Measurements from ENCODE around the gene ERCC3. TPM values are rescaled to one million over a fixed set of nuclear protein-coding genes. Genes with fewer than 3 reads are reported as not detected.

The ERCC3 gene
- total and polyA plus RNA-seq, 2 donors (not counting 1 experiment from before 2014, with no cell fraction given) = 37.7 to 38.2 TPM

- H3K9me3 ChIP-seq (ENCODE audit: control insufficient read depth, insufficient read depth, low read depth, low read length) = no peaks in the 10 kb centered on the region
- H2AFZ ChIP-seq (ENCODE audit: low read length) = no peak overlapping the region
- DNase-seq (ENCODE audit: low read depth in 2 of 2) = no peak
- H3K4me3 ChIP-seq (replicated peaks in 1 of 4; ENCODE audit: control extremely low read depth in 1 of 4, insufficient read depth in 1 of 4, low read depth in 3 of 4, low read length in 4 of 4) = no peak overlapping the region
- no peaks in the 10 kb centered on the region for H4K20me1 ChIP-seq (ENCODE audit: control insufficient read depth, extremely low read depth, insufficient read depth, low read length)
- H3K79me2 ChIP-seq (ENCODE audit: control insufficient read depth, insufficient read depth, low read length) = peaks cover 3% of the 10 kb centered on the region
- no peak overlapping the region for H3K4me2 ChIP-seq (ENCODE audit: extremely low read depth, insufficient read depth, low read length)
- H3K9ac ChIP-seq (ENCODE audit: insufficient read depth, low read length) = no peak overlapping the region
- peaks cover 27% of the 10 kb centered on the region for H3K36me3 ChIP-seq (ENCODE audit: control insufficient read depth, insufficient read depth, low read length)
- H3K27ac ChIP-seq (ENCODE audit: insufficient read depth, low read length) = no peak overlapping the region
- TF ChIP-seq EZH2 (IDR thresholded peaks at IDR 0.05; ENCODE audit: low read length, missing control alignments) = no peak
- TF ChIP-seq, protein P1, sequence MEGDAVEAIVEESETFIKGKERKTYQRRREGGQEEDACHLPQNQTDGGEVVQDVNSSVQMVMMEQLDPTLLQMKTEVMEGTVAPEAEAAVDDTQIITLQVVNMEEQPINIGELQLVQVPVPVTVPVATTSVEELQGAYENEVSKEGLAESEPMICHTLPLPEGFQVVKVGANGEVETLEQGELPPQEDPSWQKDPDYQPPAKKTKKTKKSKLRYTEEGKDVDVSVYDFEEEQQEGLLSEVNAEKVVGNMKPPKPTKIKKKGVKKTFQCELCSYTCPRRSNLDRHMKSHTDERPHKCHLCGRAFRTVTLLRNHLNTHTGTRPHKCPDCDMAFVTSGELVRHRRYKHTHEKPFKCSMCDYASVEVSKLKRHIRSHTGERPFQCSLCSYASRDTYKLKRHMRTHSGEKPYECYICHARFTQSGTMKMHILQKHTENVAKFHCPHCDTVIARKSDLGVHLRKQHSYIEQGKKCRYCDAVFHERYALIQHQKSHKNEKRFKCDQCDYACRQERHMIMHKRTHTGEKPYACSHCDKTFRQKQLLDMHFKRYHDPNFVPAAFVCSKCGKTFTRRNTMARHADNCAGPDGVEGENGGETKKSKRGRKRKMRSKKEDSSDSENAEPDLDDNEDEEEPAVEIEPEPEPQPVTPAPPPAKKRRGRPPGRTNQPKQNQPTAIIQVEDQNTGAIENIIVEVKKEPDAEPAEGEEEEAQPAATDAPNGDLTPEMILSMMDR (conservative IDR thresholded peaks at IDR 0.05 in 1 of 2, IDR thresholded peaks at IDR 0.05 in 1 of 2; ENCODE audit: low read depth in 1 of 2, low read length in 2 of 2) = no peak
- H3K4me1 ChIP-seq (ENCODE audit: control insufficient read depth, extremely low read depth, insufficient read depth, low read length) = no peaks in the 10 kb centered on the region
- no peaks in the 10 kb centered on the region for H3K27me3 ChIP-seq (ENCODE audit: control insufficient read depth, insufficient read depth, low read length)
Observed at GRCh38 chr2:127288274-127288673, 5.7 kb downstream of the ERCC3 start.

GRCh38 chr2:127283275-127283674 is 10.7 kb downstream of the ERCC3 start:
- H3K36me3 ChIP-seq (ENCODE audit: control insufficient read depth, insufficient read depth, low read length) = peaks cover 27% of the 10 kb centered on the region
- no peak overlapping the region for H3K4me3 ChIP-seq (replicated peaks in 1 of 4; ENCODE audit: control extremely low read depth in 1 of 4, insufficient read depth in 1 of 4, low read depth in 3 of 4, low read length in 4 of 4)
- H3K4me1 ChIP-seq (ENCODE audit: control insufficient read depth, extremely low read depth, insufficient read depth, low read length) = no peaks in the 10 kb centered on the region
- no peak overlapping the region for H2AFZ ChIP-seq (ENCODE audit: low read length)
- no peaks in the 10 kb centered on the region for H3K27me3 ChIP-seq (ENCODE audit: control insufficient read depth, insufficient read depth, low read length)
- H3K27ac ChIP-seq (ENCODE audit: insufficient read depth, low read length) = no peak overlapping the region
- no peak for DNase-seq (ENCODE audit: low read depth in 2 of 2)
- peaks cover 2% of the 10 kb centered on the region for H3K79me2 ChIP-seq (ENCODE audit: control insufficient read depth, insufficient read depth, low read length)
- no peaks in the 10 kb centered on the region for H4K20me1 ChIP-seq (ENCODE audit: control insufficient read depth, extremely low read depth, insufficient read depth, low read length)
- no peak overlapping the region for H3K4me2 ChIP-seq (ENCODE audit: extremely low read depth, insufficient read depth, low read length)
- H3K9ac ChIP-seq (ENCODE audit: insufficient read depth, low read length) = no peak overlapping the region
- no peaks in the 10 kb centered on the region for H3K9me3 ChIP-seq (ENCODE audit: control insufficient read depth, insufficient read depth, low read depth, low read length)
- TF ChIP-seq, protein P1 (conservative IDR thresholded peaks at IDR 0.05 in 1 of 2, IDR thresholded peaks at IDR 0.05 in 1 of 2; ENCODE audit: low read depth in 1 of 2, low read length in 2 of 2) = no peak

- Histone ChIP-seq H3K4me1 (ENCODE audit: control insufficient read depth, extremely low read depth, insufficient read depth, low read length) (no peaks in the 10 kb centered on the region), H4K20me1 (ENCODE audit: control insufficient read depth, extremely low read depth, insufficient read depth, low read length) (no peaks in the 10 kb centered on the region), H3K27ac (ENCODE audit: insufficient read depth, low read length) (no peak overlapping the region), H3K79me2 (ENCODE audit: control insufficient read depth, insufficient read depth, low read length) (peaks cover 2% of the 10 kb centered on the region), H3K9ac (ENCODE audit: insufficient read depth, low read length) (no peak overlapping the region), H3K4me2 (ENCODE audit: extremely low read depth, insufficient read depth, low read length) (no peak overlapping the region), H3K36me3 (ENCODE audit: control insufficient read depth, insufficient read depth, low read length) (peaks cover 21% of the 10 kb centered on the region), H2AFZ (ENCODE audit: low read length) (no peak overlapping the region), H3K4me3 (replicated peaks in 1 of 4; ENCODE audit: control extremely low read depth in 1 of 4, insufficient read depth in 1 of 4, low read depth in 3 of 4, low read length in 4 of 4) (no peak overlapping the region), H3K9me3 (ENCODE audit: control insufficient read depth, insufficient read depth, low read depth, low read length) (no peaks in the 10 kb centered on the region), H3K27me3 (ENCODE audit: control insufficient read depth, insufficient read depth, low read length) (no peaks in the 10 kb centered on the region)
- TF ChIP-seq, protein P1 (conservative IDR thresholded peaks at IDR 0.05 in 1 of 2, IDR thresholded peaks at IDR 0.05 in 1 of 2; ENCODE audit: low read depth in 1 of 2, low read length in 2 of 2) = no peak
- no peak for TF ChIP-seq EZH2 (IDR thresholded peaks at IDR 0.05; ENCODE audit: low read length, missing control alignments)
- no peak for DNase-seq (ENCODE audit: low read depth in 2 of 2)
Observed at GRCh38 chr2:127280693-127281092, 13.3 kb downstream of the ERCC3 start.
